ENCODE measurements around the gene CDC42BPG. TPM values are rescaled to one million over a fixed set of nuclear protein-coding genes. Genes with fewer than 3 reads are reported as not detected.

CDC42BPG gene
- total and polyA plus RNA-seq, 2 of the 8 experiments (the other 6 are each of a cell fraction or from before 2014, with no cell fraction given) = 3.7 to 10.6 TPM

GRCh38 chr11:64837887-64838351 lies 6.5 kb downstream of the CDC42BPG start:
- H3K9ac ChIP-seq (replicated peaks in 1 of 4; ENCODE audit: extremely low read depth in 1 of 4, low read depth in 3 of 4, low read length in 3 of 4) = no peak overlapping the region
- no peak overlapping the region for H3K4me2 ChIP-seq (ENCODE audit: insufficient read depth in 1 of 2, low read depth in 2 of 2, low read length in 2 of 2)
- peaks cover 0 to 14% (median 13%) of the 10 kb centered on the region in 4 experiments; a peak in 6 of 7 replicates for H3K4me1 ChIP-seq (replicated peaks in 1 of 4; ENCODE audit: control insufficient read depth in 3 of 4, insufficient read depth in 4 of 4, low read length in 3 of 4)
- H3K4me3 ChIP-seq (ENCODE audit: extremely low read depth in 1 of 4, insufficient read depth in 2 of 4, low read depth in 3 of 4, low read length in 4 of 4) = no peak overlapping the region
- no peak overlapping the region for H2AK5ac ChIP-seq (ENCODE audit: low read depth, low read length)
- no peak overlapping the region for H2BK15ac ChIP-seq (ENCODE audit: low read length)
- no peak overlapping the region for H2AFZ ChIP-seq (ENCODE audit: low read length)
- no peak overlapping the region for H2BK12ac ChIP-seq (ENCODE audit: low read depth, low read length)
- H2BK5ac ChIP-seq (ENCODE audit: low read depth, low read length) = no peak overlapping the region
- no peaks in the 10 kb centered on the region for H3K79me1 ChIP-seq (ENCODE audit: low read depth, low read length)
- WGBS, 2 experiments (ENCODE audit: extremely low coverage in 1 of 2, insufficient coverage in 1 of 2, insufficient read length in 1 of 2, insufficient replicate concordance in 2 of 2, low coverage in 1 of 2, low lambda C conversion rate in 2 of 2, missing lambda C conversion rate in 1 of 2) = 95% methylated on average over 9 of the region's 10 CpGs; no CpG with 5 or more reads in 1 of the 2 experiments
- no peak overlapping the region for H2BK20ac ChIP-seq (ENCODE audit: low read length)
- H4K91ac ChIP-seq (replicated peaks; ENCODE audit: insufficient read length, low read length) = no peak overlapping the region
- H4K20me1 ChIP-seq (replicated peaks in 1 of 2; ENCODE audit: control insufficient read depth in 1 of 2, insufficient read depth in 2 of 2, low read length in 2 of 2) = peaks cover 2 to 7% of the 10 kb centered on the region in 2 experiments
- H3K27me3 ChIP-seq (replicated peaks in 1 of 4; ENCODE audit: control insufficient read depth in 3 of 4, extremely low read depth in 1 of 4, insufficient read depth in 3 of 4, low read length in 3 of 4) = no peaks in the 10 kb centered on the region
- H3K27ac ChIP-seq (ENCODE audit: low read depth, low read length) = no peak overlapping the region
- no peak overlapping the region for H2BK120ac ChIP-seq (replicated peaks; ENCODE audit: low read depth, low read length)
- POLR2A ChIA-PET (ENCODE audit: partially characterized antibody) = interaction anchor here (1.7 kb wide), 1 partner anchor 17 kb away, joined by 4 read pairs; no protein-coding TSS in a partner anchor
- no peak overlapping the region for H3K18ac ChIP-seq (ENCODE audit: extremely low read depth, low read length)
- H3K14ac ChIP-seq (ENCODE audit: insufficient read length) = no peak overlapping the region
- H3K23me2 ChIP-seq (ENCODE audit: low read depth, low read length) = 0 out of 2 replicates have a peak, but pooled peaks cover 4% of the 10 kb centered on the region
- H3K9me3 ChIP-seq (ENCODE audit: insufficient read depth in 2 of 2, low read depth in 1 of 2, low read length in 1 of 2) = no peaks in the 10 kb centered on the region
- no peak for DNase-seq (ENCODE audit: low read depth in 1 of 2, low spot score in 2 of 2)
- no peak for FAIRE-seq
- no peak overlapping the region for H3K4ac ChIP-seq (replicated peaks; ENCODE audit: insufficient read length, low read depth, low read length)
- no peak overlapping the region for H3K56ac ChIP-seq (replicated peaks; ENCODE audit: insufficient read length, low read depth, low read length)
- H3K23ac ChIP-seq (ENCODE audit: insufficient read length) = no peak overlapping the region
- no peaks in the 10 kb centered on the region; a peak in 1 of 4 replicates for H3K79me2 ChIP-seq (ENCODE audit: control insufficient read depth in 1 of 2, insufficient read depth in 2 of 2, low read length in 2 of 2)
- no peak overlapping the region for H4K5ac ChIP-seq (ENCODE audit: insufficient read length, low read depth, low read length)
- H4K8ac ChIP-seq (ENCODE audit: extremely low read depth, insufficient read depth, low read length) = no peak overlapping the region
- peaks cover 6 to 27% (median 13%) of the 10 kb centered on the region in 4 experiments; a peak in 5 of 8 replicates for H3K36me3 ChIP-seq (ENCODE audit: control insufficient read depth in 2 of 4, insufficient read depth in 4 of 4, low read length in 3 of 4)
- CTCF ChIA-PET (ENCODE audit: partially characterized antibody) = interaction anchor here (0.6 to 2.4 kb wide), 5 partner anchors 10 to 1402 kb away, joined by 3 to 16 read pairs (median 6); no protein-coding TSS in a partner anchor
- TF ChIP-seq SP1 (IDR thresholded peaks at IDR 0.05; ENCODE audit: low read depth, low read length) = no peak
- no peak for TF ChIP-seq ASH2L (IDR thresholded peaks at IDR 0.05; ENCODE audit: low read length)
- TF ChIP-seq NRF1 (IDR thresholded peaks at IDR 0.05; ENCODE audit: low read depth, low read length) = no peak
- no peak for TF ChIP-seq CBX8 (IDR thresholded peaks at IDR 0.05; ENCODE audit: borderline replicate concordance, low read depth, low read length)
- TF ChIP-seq BRCA1 (IDR thresholded peaks at IDR 0.05; ENCODE audit: low read depth, low read length) = no peak
- TF ChIP-seq, protein P1, sequence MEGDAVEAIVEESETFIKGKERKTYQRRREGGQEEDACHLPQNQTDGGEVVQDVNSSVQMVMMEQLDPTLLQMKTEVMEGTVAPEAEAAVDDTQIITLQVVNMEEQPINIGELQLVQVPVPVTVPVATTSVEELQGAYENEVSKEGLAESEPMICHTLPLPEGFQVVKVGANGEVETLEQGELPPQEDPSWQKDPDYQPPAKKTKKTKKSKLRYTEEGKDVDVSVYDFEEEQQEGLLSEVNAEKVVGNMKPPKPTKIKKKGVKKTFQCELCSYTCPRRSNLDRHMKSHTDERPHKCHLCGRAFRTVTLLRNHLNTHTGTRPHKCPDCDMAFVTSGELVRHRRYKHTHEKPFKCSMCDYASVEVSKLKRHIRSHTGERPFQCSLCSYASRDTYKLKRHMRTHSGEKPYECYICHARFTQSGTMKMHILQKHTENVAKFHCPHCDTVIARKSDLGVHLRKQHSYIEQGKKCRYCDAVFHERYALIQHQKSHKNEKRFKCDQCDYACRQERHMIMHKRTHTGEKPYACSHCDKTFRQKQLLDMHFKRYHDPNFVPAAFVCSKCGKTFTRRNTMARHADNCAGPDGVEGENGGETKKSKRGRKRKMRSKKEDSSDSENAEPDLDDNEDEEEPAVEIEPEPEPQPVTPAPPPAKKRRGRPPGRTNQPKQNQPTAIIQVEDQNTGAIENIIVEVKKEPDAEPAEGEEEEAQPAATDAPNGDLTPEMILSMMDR (IDR thresholded peaks at IDR 0.05; ENCODE audit: control extremely low read depth in 1 of 3, insufficient read depth in 1 of 3, low read depth in 1 of 3, low read length in 3 of 3) = no peak
- TF ChIP-seq HDAC2 (IDR thresholded peaks at IDR 0.05; ENCODE audit: borderline replicate concordance in 1 of 2, low read depth in 2 of 2, low read length in 2 of 2) = no peak
- no peak for TF ChIP-seq YY1 (IDR thresholded peaks at IDR 0.05; ENCODE audit: low read depth, low read length)
- TF ChIP-seq POLR2AphosphoS5 (IDR thresholded peaks at IDR 0.05; ENCODE audit: low read depth, low read length) = no peak
- TF ChIP-seq KDM1A (IDR thresholded peaks at IDR 0.05; ENCODE audit: borderline replicate concordance, low read length) = no peak
- TF ChIP-seq RAD21 (IDR thresholded peaks at IDR 0.05 in 1 of 2, conservative IDR thresholded peaks at IDR 0.05 in 1 of 2; ENCODE audit: low read depth in 2 of 2, low read length in 2 of 2) = no peak
